H1 (cell line): Measurements from ENCODE around the gene SLC48A1. TPM values are rescaled to one million over a fixed set of nuclear protein-coding genes. Genes with fewer than 3 reads are reported as not detected.

Source experiments
- ATF3 ChIP-seq: IDR thresholded peaks from 2 replicates; pipeline ENCODE4 v1.6.1; 2011; ENCODE audit warnings: low read depth, mild to moderate bottlenecking, low read length; ENCODE audit not compliant: insufficient read depth
- BACH1 ChIP-seq: IDR thresholded peaks from 2 replicates; pipeline ENCODE4 v1.6.1; 2012; ENCODE audit warnings: low read length, improper control_type of control experiment
- CBX8 ChIP-seq: fragments of 300-800, 300-1000 bp; sonication (generic); IDR thresholded peaks from 2 replicates; pipeline ENCODE4 v1.7.1; 2016; ENCODE audit warnings: low read depth, low read length, borderline replicate concordance
- EZH2 ChIP-seq: fragments of 200-600 bp; sonication (generic); IDR thresholded peaks from 2 replicates; pipeline ENCODE4 v1.7.1; 2012; ENCODE audit warnings: low read depth, mild to moderate bottlenecking, moderate library complexity, low read length, inconsistent platforms; ENCODE audit not compliant: severe bottlenecking
- GTF2F1 ChIP-seq: IDR thresholded peaks from 2 replicates; pipeline ENCODE4 v1.6.1; 2012; ENCODE audit warnings: low read depth, low read length, improper control_type of control experiment, borderline replicate concordance
- JUN ChIP-seq: IDR thresholded peaks from 2 replicates; pipeline ENCODE4 v1.6.1; 2011; ENCODE audit warnings: low read depth, mild to moderate bottlenecking, improper control_type of control experiment, low read length
- KDM1A ChIP-seq: fragments of 200-600, 300-600 bp; sonication (generic); IDR thresholded peaks from 2 replicates; pipeline ENCODE4 v1.7.1; 2016; ENCODE audit warnings: mild to moderate bottlenecking, low read length, borderline replicate concordance
- NANOG ChIP-seq: IDR thresholded peaks from 2 replicates; pipeline ENCODE4 v1.6.1; 2011; ENCODE audit warnings: low read length, low read depth, mild to moderate bottlenecking, inconsistent platforms; ENCODE audit not compliant: insufficient read depth, poor library complexity, severe bottlenecking
- POLR2A ChIP-seq, 2 experiments: IDR thresholded peaks; 1 replicate in 1 of 2; 2 replicates in 1 of 2; pipeline ENCODE4 v1.6.1; 2011; ENCODE audit warnings: low read depth in 2 of 2, low read length in 2 of 2, mild to moderate bottlenecking in 2 of 2; ENCODE audit errors: control extremely low read depth in 1 of 2
- POLR2AphosphoS5 ChIP-seq: IDR thresholded peaks from 2 replicates; pipeline ENCODE4 v1.6.1; 2011; ENCODE audit warnings: low read depth, low read length
- POU5F1 ChIP-seq: IDR thresholded peaks from 2 replicates; pipeline ENCODE4 v1.6.1; 2011; ENCODE audit warnings: low read depth, mild to moderate bottlenecking, low read length, moderate library complexity
- RAD21 ChIP-seq, 2 experiments: IDR thresholded peaks in 1 of 2; conservative IDR thresholded peaks in 1 of 2; 2 replicates each; pipeline ENCODE4 v1.6.1; 2011; ENCODE audit warnings: low read depth in 2 of 2, low read length in 2 of 2, improper control_type of control experiment in 1 of 2, inconsistent platforms in 1 of 2, mild to moderate bottlenecking in 1 of 2, moderate library complexity in 1 of 2
- RNF2 ChIP-seq: fragments of 200-900, 300-1000 bp; sonication (generic); IDR thresholded peaks from 2 replicates; pipeline ENCODE4 v1.7.1; 2016; ENCODE audit warnings: borderline replicate concordance, low read depth, mild to moderate bottlenecking, antibody characterized with exemption, low read length; ENCODE audit not compliant: poor library complexity, severe bottlenecking; ENCODE audit errors: missing control alignments
- SAP30 ChIP-seq: fragments of 300-600 bp; sonication (generic); IDR thresholded peaks from 2 replicates; pipeline ENCODE4 v1.7.1; 2012; ENCODE audit warnings: low read length, moderate library complexity, mild to moderate bottlenecking, inconsistent platforms; ENCODE audit not compliant: insufficient read depth, insufficient replicate concordance
- SIN3A ChIP-seq, 2 experiments: IDR thresholded peaks in 1 of 2; conservative IDR thresholded peaks in 1 of 2; 2 replicates each; pipeline ENCODE4 v1.6.1; 2011 to 2012; ENCODE audit warnings: low read length in 2 of 2, improper control_type of control experiment in 1 of 2, low read depth in 1 of 2, mild to moderate bottlenecking in 1 of 2
- TAF1 ChIP-seq: IDR thresholded peaks from 2 replicates; pipeline ENCODE4 v1.6.1; 2011; ENCODE audit warnings: mild to moderate bottlenecking, low read depth, low read length
- polyA plus RNA-seq, 7 experiments: library from polyadenylated mRNA; depleted of rRNA in 3 of 7; stranded (reverse) in 5 of 7; unstranded in 2 of 7; fragments of >200 nt in 5 of 7; fragments of 200-250 nt in 2 of 7; gene quantifications; 1 replicate in 5 of 7; 2 replicates in 1 of 7; 4 replicates in 1 of 7; pipeline versions ENCODE4 v1.2.1 to v1.2.3, GENCODE V29; 2011 to 2013; ENCODE audit warnings: missing spikeins in 2 of 7, mixed read lengths in 2 of 7
- total RNA-seq: library from RNA; stranded (reverse); fragmentation: NEBNext Ultra II Directional; extraction: Animal tissue kit (Norgen Biotek cat#: 25700); gene quantifications from 2 replicates; pipeline ENCODE4 v1.2.1, GENCODE V29; 2021
- TF ChIP-seq, protein P1 (sequence below): IDR thresholded peaks from 2 replicates; pipeline ENCODE4 v1.6.1; 2011; ENCODE audit warnings: low read length, improper control_type of control experiment

The SLC48A1 gene
- total and polyA plus RNA-seq, 2 of the 8 experiments (the other 6 are each of a cell fraction or from before 2014, with no cell fraction given), result 9.5 to 14.1 TPM

GRCh38 chr12:47779301-47779942 is 6.4 kb downstream of the SLC48A1 start (continued):
- no peak for TF ChIP-seq TAF1
- TF ChIP-seq SIN3A (conservative IDR thresholded peaks at IDR 0.05 in 1 of 2, IDR thresholded peaks at IDR 0.05 in 1 of 2; ENCODE audit: low read depth in 1 of 2, low read length in 2 of 2), result 0 out of 4 replicates have a peak, but pooled peaks have one; percentile 49 to 51
- no peak for TF ChIP-seq SAP30
- no peak for TF ChIP-seq CBX8
- no peak for TF ChIP-seq EZH2
- no peak for TF ChIP-seq ATF3
- TF ChIP-seq RNF2, result no peak
- TF ChIP-seq BACH1, result no peak
- TF ChIP-seq POLR2A (IDR thresholded peaks at IDR 0.05; ENCODE audit: control extremely low read depth in 1 of 2, low read depth in 2 of 2, low read length in 2 of 2), result peak in 1 of 2 experiments; percentile 15; a peak in 1 of 3 replicates
- no peak for TF ChIP-seq POU5F1
- no peak for TF ChIP-seq JUN
- TF ChIP-seq KDM1A, result 0 out of 2 replicates have a peak, but pooled peaks have one; percentile 22
- TF ChIP-seq, protein P1, sequence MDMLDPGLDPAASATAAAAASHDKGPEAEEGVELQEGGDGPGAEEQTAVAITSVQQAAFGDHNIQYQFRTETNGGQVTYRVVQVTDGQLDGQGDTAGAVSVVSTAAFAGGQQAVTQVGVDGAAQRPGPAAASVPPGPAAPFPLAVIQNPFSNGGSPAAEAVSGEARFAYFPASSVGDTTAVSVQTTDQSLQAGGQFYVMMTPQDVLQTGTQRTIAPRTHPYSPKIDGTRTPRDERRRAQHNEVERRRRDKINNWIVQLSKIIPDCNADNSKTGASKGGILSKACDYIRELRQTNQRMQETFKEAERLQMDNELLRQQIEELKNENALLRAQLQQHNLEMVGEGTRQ, result no peak
- TF ChIP-seq RAD21 (IDR thresholded peaks at IDR 0.05 in 1 of 2, conservative IDR thresholded peaks at IDR 0.05 in 1 of 2; ENCODE audit: low read depth in 2 of 2, low read length in 2 of 2), result peak; percentile 95 to 97
- peak; percentile 32 for TF ChIP-seq NANOG
- TF ChIP-seq GTF2F1, result no peak
- TF ChIP-seq POLR2AphosphoS5, result peak; percentile 13; the same call in 1 of the 2 replicates
- TF ChIP-seq, all 59 proteins: peak for 10
